ENCODE measurements around the gene PDE2A. TPM values are rescaled to one million over a fixed set of nuclear protein-coding genes. Genes with fewer than 3 reads are reported as not detected.

Gene PDE2A
- total RNA-seq, 1 donor from 2014 or later = not detected

DNA sequence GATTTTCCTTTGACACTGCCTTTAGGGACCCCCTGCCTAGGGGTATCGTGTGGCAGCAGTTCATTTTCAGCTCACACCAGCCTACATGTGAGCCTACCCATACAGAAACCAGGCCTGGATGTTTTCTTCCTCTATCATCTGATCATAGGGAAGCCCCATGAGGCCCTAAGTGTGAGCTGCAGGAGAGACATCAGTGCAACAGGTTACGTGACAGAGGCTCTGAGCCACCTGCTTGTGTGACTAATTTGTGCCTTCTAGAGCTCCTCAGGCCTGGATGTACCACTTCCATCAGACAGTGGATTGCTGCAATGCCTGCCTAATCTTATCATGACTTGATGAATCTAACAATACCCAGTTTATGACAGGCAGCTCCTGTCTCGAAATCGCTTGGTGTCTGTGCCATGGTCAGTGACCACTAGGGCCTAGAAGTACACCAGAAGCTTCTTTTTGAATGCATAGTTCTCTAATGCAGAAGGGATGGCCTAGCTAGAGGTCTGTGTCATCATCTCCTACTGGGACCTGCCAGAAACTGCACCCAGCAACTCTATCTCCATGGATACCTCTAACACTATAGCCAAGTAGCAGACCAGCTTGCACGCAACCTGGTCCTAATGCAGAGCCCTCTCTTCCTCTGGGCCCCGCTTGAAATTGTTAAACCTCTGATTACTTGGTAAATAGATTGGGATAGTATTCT is 130.2 kb downstream of the PDE2A start:
- no peak for DNase-seq (ENCODE audit: extremely low spot score, unreplicated experiment)
- no peaks in the 10 kb centered on the region for H3K36me3 Mint-ChIP-seq (ENCODE audit: unreplicated experiment)
- no peaks in the 10 kb centered on the region for H3K4me1 Mint-ChIP-seq (ENCODE audit: unreplicated experiment)
- TF ChIP-seq, protein P1, sequence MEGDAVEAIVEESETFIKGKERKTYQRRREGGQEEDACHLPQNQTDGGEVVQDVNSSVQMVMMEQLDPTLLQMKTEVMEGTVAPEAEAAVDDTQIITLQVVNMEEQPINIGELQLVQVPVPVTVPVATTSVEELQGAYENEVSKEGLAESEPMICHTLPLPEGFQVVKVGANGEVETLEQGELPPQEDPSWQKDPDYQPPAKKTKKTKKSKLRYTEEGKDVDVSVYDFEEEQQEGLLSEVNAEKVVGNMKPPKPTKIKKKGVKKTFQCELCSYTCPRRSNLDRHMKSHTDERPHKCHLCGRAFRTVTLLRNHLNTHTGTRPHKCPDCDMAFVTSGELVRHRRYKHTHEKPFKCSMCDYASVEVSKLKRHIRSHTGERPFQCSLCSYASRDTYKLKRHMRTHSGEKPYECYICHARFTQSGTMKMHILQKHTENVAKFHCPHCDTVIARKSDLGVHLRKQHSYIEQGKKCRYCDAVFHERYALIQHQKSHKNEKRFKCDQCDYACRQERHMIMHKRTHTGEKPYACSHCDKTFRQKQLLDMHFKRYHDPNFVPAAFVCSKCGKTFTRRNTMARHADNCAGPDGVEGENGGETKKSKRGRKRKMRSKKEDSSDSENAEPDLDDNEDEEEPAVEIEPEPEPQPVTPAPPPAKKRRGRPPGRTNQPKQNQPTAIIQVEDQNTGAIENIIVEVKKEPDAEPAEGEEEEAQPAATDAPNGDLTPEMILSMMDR (IDR thresholded peaks at IDR 0.05) = no peak
- H3K9me3 Mint-ChIP-seq (ENCODE audit: unreplicated experiment) = no peaks in the 10 kb centered on the region
- no peak overlapping the region for H3K27ac Mint-ChIP-seq (ENCODE audit: unreplicated experiment)
- H3K4me3 Mint-ChIP-seq (ENCODE audit: unreplicated experiment) = no peak overlapping the region
- peaks cover 78% of the 10 kb centered on the region for H3K27me3 Mint-ChIP-seq (ENCODE audit: unreplicated experiment)

DNA sequence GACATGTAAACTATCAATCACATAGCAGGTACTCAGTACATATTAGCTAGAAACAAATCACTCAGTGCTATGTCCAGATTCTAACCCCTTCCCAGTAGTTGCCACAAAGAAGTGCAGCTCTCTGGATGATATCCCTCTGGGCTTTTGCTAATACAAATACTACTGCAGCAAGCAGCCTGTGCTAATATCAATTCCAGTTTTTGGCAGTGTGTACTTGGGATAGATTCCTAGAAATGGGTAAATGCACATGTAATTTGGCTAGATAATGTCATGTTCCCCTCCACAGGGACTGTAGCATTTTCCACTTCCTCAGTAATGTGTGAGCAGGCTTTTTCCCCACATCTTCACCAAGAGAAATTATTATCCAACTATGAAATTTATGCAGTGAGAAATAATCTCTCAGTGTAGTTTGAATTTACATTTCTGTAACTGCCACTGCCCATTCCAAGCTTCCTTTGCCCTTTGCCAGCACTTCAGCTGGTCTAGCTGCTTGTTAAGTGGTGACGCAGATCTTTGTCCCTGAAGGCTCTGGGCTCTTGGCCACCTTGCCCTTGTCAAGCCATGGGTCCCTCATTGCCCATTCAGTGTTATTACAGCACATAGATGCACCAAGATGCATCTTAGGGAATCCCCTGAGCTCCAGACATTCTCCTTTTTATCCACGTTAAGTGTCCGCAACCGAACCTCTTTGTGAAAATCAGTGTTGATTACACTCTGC is 132.8 kb downstream of the PDE2A start:
- Mint-ChIP-seq H3K27me3 (ENCODE audit: unreplicated experiment) (peaks cover 79% of the 10 kb centered on the region), H3K9me3 (ENCODE audit: unreplicated experiment) (no peaks in the 10 kb centered on the region), H3K4me3 (ENCODE audit: unreplicated experiment) (no peak overlapping the region), H3K27ac (ENCODE audit: unreplicated experiment) (no peak overlapping the region), H3K4me1 (ENCODE audit: unreplicated experiment) (no peaks in the 10 kb centered on the region), H3K36me3 (ENCODE audit: unreplicated experiment) (no peaks in the 10 kb centered on the region)
- TF ChIP-seq, protein P1 (IDR thresholded peaks at IDR 0.05) = no peak
- DNase-seq (ENCODE audit: extremely low spot score, unreplicated experiment) = no peak

DNA sequence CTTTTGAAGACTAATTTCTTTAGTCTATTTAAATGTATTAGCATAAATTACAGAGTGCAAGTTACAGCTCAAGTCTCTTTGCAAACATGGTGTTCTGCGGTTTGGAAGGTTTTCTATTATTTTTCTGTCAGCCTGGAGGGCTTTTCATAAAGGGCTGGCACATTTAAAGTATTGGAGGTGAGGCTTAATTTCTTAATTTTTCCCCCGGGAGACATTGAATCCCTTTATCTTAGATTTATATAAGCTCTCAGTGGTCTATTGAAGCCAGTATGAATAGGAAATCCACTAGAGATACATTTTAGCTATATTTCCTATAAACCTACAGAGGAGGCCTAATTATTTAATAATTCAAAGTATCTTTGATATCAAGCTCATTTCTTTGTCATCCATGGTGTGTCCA is 137.2 kb downstream of the PDE2A start:
- no peak for DNase-seq (ENCODE audit: extremely low spot score, unreplicated experiment)
- no peaks in the 10 kb centered on the region for H3K36me3 Mint-ChIP-seq (ENCODE audit: unreplicated experiment)
- peaks cover 6% of the 10 kb centered on the region for H3K4me1 Mint-ChIP-seq (ENCODE audit: unreplicated experiment)
- peaks cover 79% of the 10 kb centered on the region for H3K27me3 Mint-ChIP-seq (ENCODE audit: unreplicated experiment)
- no peak overlapping the region for H3K27ac Mint-ChIP-seq (ENCODE audit: unreplicated experiment)
- H3K9me3 Mint-ChIP-seq (ENCODE audit: unreplicated experiment) = no peaks in the 10 kb centered on the region
- TF ChIP-seq, protein P1 (IDR thresholded peaks at IDR 0.05) = no peak
- no peak overlapping the region for H3K4me3 Mint-ChIP-seq (ENCODE audit: unreplicated experiment)

DNA sequence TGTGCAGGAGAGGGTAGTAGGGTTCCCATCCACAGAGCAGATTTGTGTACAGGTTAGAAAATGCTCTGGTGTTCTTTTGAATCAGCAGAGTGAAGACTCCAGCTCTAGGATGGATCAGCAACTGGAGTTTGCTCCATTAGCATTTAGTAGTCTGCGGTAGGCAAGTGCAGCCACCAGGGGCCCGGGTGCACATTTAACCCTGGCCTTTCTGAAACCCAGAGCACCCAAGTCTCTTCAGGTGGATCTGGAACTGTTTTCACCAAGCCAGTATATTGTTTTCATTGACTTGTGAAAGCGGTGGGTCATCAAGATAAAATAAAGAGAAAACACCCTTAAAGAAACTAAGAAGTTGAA is 139.1 kb downstream of the PDE2A start:
- DNase-seq (ENCODE audit: extremely low spot score, unreplicated experiment) = no peak
- Mint-ChIP-seq H3K9me3 (ENCODE audit: unreplicated experiment) (no peaks in the 10 kb centered on the region), H3K36me3 (ENCODE audit: unreplicated experiment) (no peaks in the 10 kb centered on the region), H3K27me3 (ENCODE audit: unreplicated experiment) (peaks cover 78% of the 10 kb centered on the region), H3K27ac (ENCODE audit: unreplicated experiment) (no peak overlapping the region), H3K4me3 (ENCODE audit: unreplicated experiment) (no peak overlapping the region), H3K4me1 (ENCODE audit: unreplicated experiment) (peaks cover 6% of the 10 kb centered on the region)
- TF ChIP-seq, protein P1 (IDR thresholded peaks at IDR 0.05) = no peak

DNA sequence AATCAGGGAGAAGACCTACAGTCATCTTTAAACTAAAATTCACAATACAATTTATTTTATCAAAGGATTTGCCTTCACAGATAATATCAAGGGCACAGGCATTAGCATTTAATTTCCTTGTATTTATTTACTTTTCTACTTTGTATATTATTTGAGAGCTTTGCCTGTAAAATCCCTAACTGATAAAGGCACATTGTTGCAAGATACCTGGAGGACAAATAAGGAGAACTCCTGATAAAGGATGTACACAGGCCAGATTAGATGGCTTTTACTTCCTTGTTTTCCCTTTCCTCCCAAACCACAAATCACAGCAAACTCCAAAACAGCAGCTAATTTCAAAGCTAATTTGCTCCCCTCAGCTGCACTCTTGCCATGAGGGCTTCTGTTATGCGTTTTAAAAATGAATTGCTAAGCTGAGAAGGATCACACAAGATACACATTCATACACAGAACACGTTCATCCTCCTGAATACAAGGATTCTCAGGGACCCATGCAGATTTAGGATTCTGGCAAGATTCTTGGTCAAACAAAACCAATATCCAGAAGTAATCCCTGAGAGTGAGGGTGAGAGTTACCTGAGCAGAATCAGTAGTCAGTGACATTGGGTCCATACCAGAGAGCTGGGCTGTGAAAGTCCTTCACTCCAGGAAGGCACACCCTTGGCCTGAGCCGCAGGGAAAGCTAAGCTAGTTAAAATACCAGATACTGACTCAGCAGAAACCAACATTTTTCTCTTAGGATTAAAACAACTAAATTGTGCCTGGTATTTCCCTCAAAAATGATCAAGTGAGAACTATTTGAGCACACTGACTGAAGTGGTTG is 139.6 kb downstream of the PDE2A start:
- Mint-ChIP-seq H3K36me3 (ENCODE audit: unreplicated experiment) (no peaks in the 10 kb centered on the region), H3K4me1 (ENCODE audit: unreplicated experiment) (peaks cover 6% of the 10 kb centered on the region), H3K9me3 (ENCODE audit: unreplicated experiment) (no peaks in the 10 kb centered on the region), H3K4me3 (ENCODE audit: unreplicated experiment) (no peak overlapping the region), H3K27ac (ENCODE audit: unreplicated experiment) (no peak overlapping the region), H3K27me3 (ENCODE audit: unreplicated experiment) (peaks cover 76% of the 10 kb centered on the region)
- TF ChIP-seq, protein P1 (IDR thresholded peaks at IDR 0.05) = no peak
- no peak for DNase-seq (ENCODE audit: extremely low spot score, unreplicated experiment)
